ENCODE measurements around the gene RAB6A. TPM values are rescaled to one million over a fixed set of nuclear protein-coding genes. Genes with fewer than 3 reads are reported as not detected.

Gene RAB6A
- 163 and 189 TPM in 2 replicates for total RNA-seq

DNA sequence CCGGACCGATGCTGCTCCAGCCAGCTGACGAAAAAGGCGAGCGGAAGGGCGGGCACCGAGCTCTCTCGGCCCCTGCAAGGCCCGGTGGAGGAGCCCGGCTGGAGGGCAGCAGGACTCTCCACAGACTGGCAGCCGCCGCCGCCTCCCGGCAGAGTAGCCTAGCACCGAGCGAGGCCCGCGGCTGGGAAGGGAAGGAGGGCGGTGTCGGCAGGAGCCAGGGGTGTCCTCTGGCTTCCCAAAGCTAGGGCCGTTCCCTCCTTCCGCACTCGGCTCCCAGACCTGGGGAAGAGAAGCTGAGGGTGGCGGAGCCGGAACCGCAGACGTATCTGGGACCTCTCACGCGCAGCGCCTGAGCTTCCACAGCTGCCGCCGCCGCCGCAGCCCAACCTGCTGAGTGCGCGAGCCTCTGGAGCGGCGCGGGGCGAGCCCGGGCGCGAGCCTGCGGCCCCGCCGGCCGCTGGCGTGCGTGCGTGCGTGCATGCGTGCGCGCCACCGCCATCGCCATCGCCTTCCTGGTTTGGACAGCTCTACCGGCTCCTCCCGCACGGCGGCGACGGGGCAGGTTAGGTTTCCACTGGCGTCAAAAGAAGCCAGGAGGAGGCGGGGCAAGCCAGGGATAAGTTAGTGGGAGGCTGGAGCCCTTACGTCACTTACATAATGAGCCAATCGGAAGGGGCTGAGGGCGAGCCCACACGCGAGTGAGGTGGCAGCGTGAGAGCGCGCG is at the start of gene RAB6A:
RAB6A (minus strand) TSS at position 396 of the 724 bp plus-strand sequence. CDS start 439 bp downstream, outside the sequence.

DNA sequence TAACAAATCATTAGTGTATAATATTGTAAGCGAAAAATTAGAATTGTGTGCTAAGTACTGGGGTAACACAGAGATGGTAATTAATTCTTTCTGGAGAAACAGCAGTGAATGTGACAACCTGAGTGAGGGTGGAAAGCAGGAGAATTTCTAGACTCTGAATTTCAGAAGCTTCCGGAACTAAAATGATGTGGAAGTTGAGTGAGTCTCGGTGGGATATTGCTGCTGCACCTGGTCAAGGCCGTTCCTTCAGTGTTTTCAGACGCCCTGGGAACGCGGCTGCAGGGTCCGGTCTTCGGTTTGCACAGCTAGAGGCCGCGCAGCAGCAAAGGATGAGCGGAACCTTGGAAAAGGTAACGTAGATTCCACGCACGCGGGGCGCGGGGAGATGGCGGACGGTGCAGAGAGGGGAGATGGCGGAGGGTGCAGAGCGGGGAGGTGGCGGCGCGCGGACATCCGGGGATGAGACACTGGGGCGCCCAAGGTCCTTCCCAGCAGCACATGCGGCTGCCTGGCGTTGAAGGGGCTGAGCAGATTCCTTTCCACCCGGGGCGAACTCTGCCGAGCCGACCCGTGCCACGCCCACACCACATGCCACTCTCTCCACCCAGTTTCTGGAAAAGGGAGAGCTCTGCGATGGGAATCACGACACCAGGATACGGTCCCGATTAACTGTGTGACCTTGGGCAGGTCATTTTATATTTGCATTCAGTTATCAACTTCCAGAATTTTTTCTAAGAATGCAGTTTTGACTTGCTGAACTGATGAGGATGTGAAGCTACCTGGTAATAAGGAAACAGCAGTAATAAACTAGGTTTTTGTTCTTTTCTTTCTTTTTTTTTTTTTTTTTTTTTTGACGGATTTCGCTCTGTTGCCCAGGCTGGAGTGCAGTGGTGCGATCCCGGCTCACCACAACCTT is 27.0 kb upstream of the RAB6A start, which contains the start of gene MRPL48:
MRPL48 (plus strand) TSS at position 232 of the 916 bp plus-strand sequence; CDS start at position 330, 98 bp downstream.

DNA sequence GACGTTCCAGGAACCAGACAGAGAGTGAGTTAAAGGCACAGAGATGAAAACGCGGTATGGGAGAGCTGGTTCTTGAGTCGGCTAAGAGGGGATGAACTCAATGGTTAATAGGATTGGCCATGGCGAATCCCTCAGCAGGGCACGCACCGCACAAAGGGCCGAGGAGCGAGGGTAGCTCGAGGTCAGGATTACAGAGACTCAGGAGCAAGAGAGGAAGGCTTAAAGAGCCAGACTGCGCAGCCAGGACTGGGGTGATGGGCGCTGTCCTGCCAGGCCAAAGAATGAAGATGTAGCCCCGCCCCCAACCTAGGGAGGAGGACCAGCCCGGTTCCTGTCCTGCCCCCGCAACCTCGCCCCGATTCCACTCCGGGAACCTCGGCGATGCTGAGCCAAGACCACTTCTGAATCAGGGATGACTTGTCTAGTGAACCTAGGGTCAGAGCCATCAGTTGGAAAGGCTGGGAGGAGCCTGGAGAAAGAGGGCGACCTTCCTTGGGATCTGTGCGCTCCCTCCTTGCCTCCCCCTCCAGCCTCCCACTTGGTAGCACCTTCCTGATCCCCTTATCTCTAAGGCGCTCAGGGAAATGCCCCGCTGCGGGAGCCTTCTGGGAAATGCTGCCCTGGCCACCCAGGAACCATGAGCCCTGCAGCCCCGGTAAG is 114.8 kb downstream of the RAB6A start, which contains the start of gene PLEKHB1:
PLEKHB1 (plus strand) TSS at position 610 of the 660 bp plus-strand sequence; CDS start at position 638, 28 bp downstream.

Other genes with a start within 250 kb of the RAB6A start
- gene FAM168A, start 163.0 kb downstream of the RAB6A start, total RNA-seq, result 30.3 and 34.0 TPM in 2 replicates
- gene PLEKHB1, start 114.5 kb downstream of the RAB6A start, total RNA-seq, result 1.2 and 1.4 TPM in 2 replicates
- 17.5 and 18.1 TPM in 2 replicates for gene MRPL48, start 26.8 kb upstream of the RAB6A start, total RNA-seq
- gene COA4, start 115.8 kb upstream of the RAB6A start, total RNA-seq, result 40.3 and 54.9 TPM in 2 replicates
- 11.6 and 16.0 TPM in 2 replicates for gene PAAF1, start 115.9 kb upstream of the RAB6A start, total RNA-seq
- not detected in 2 replicates for gene DNAJB13, start 190.0 kb upstream of the RAB6A start, total RNA-seq
- 0.30 and 2.7 TPM in 2 replicates for gene UCP2, start 221.8 kb upstream of the RAB6A start, total RNA-seq
- 0.30 and 0.32 TPM in 2 replicates for gene UCP3, start 248.0 kb upstream of the RAB6A start, total RNA-seq

Measured in smooth muscle cell of the umbilical artery (primary cell).